Measurements from ENCODE around the gene TTC14.
"Not testable (repeated sequence)": the region's sequence is repeated elsewhere in the genome, so short reads cannot be mapped to it uniquely, and the experiment has no call there.

The TTC14 gene

DNA sequence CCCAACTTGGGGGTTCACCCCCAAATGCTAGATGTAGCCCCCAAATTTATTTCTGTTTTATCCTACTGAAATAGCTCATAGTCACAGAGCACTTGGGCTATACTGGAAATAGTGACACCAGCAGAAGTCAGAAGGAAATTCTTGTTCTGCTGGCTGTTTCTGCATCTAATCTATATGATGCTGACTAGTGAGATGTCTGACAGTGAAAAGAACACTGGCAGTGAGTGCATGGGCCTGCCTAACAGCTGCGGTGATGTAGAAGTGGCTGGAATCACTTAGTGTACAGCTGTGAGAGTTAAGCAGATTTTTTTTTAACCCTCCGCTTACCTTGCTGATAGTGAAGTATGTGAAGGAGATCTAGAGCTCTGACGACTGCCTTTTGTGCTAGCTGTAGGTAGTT is 14.0 kb downstream of the TTC14 start:
- TF ChIP-seq, protein P1, sequence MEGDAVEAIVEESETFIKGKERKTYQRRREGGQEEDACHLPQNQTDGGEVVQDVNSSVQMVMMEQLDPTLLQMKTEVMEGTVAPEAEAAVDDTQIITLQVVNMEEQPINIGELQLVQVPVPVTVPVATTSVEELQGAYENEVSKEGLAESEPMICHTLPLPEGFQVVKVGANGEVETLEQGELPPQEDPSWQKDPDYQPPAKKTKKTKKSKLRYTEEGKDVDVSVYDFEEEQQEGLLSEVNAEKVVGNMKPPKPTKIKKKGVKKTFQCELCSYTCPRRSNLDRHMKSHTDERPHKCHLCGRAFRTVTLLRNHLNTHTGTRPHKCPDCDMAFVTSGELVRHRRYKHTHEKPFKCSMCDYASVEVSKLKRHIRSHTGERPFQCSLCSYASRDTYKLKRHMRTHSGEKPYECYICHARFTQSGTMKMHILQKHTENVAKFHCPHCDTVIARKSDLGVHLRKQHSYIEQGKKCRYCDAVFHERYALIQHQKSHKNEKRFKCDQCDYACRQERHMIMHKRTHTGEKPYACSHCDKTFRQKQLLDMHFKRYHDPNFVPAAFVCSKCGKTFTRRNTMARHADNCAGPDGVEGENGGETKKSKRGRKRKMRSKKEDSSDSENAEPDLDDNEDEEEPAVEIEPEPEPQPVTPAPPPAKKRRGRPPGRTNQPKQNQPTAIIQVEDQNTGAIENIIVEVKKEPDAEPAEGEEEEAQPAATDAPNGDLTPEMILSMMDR (IDR thresholded peaks at IDR 0.05; ENCODE audit: extremely low read depth, missing control alignments) = no peak
- DNase-seq (ENCODE audit: low spot score) = no peak

DNA sequence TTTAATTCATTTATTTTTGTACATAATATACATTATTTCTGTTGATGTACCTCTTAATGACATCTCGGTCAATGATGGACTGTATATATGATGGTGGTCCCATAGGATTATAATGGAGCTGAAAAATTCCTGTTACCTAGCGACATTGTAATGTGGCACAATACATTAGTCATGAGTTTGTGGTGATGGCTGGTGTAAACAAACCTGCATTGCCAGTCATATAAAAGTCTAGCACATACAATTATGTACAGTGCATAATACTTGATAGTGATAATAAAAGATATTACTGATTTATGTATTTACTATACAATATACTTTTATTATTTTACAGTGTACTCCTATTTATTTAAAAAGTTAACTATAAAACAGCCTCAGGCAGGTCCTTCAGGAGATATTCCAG is 15.1 kb downstream of the TTC14 start:
- TF ChIP-seq, protein P1 (IDR thresholded peaks at IDR 0.05; ENCODE audit: extremely low read depth, missing control alignments) = no peak
- no peak for DNase-seq (ENCODE audit: low spot score)

DNA sequence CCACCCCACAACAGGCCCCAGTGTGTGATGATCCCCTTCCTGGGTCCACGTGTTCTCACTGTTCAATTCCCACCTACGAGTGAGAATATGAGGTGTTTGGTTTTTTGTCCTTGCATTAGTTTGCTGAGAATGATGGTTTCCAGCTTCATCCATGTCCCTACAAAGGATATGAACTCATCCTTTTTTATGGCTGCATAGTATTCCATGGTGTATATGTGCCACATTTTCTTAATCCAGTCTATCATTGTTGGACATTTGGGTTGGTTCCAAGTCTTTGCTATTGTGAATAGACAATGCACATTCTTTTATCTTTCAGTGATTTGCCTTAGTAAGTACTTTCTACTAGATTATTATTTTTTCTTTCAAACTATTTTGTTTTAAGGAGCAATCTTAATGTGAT is 16.6 kb downstream of the TTC14 start:
- not testable (repeated sequence) for DNase-seq (ENCODE audit: low spot score)

DNA sequence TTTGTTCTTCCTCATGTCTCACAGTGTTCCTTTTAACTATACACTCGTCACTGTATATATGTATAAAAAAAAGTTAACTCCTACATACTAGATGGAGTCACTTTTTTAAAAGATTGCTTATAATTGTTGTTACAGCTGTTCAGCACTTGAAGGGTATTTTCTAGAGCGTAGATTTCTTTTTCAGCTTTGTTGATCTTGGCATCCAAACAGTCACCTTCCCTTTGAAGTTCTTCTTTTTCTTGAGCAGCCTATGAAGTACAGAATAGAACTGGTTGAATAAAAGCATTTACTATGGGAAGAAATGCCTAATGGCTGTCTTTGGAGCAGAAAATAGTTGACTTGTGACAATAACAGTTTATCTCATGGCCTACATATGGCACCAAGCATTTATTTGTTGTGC is 17.8 kb downstream of the TTC14 start:
- TF ChIP-seq, protein P1 (IDR thresholded peaks at IDR 0.05; ENCODE audit: extremely low read depth, missing control alignments) = no peak

DNA sequence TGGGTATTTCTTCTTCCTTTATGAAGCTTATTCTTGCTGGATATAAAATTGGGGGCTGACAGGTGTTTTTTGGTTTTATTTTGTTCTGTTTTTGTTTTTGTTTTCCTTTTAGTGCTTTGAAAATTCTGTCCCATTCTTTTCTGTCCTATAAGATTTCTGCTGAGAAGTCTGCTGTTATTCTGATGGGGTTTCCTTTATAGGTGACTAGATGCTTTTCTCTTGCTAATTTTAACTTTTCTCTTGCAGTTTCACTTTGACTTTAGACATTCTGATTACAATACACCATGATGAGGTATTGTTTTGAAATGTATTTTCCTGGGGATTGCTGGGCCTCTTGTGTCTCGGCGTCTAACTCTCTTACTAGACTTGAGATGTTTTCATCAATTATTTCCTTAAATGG is 22.8 kb downstream of the TTC14 start:
- TF ChIP-seq, protein P1 (IDR thresholded peaks at IDR 0.05; ENCODE audit: extremely low read depth, missing control alignments) = no peak
- DNase-seq (ENCODE audit: low spot score) = peak; percentile 33

More for the DNA sequence above, 17.8 kb downstream of the TTC14 start:
- DNase-seq (ENCODE audit: low spot score) = no peak

DNA sequence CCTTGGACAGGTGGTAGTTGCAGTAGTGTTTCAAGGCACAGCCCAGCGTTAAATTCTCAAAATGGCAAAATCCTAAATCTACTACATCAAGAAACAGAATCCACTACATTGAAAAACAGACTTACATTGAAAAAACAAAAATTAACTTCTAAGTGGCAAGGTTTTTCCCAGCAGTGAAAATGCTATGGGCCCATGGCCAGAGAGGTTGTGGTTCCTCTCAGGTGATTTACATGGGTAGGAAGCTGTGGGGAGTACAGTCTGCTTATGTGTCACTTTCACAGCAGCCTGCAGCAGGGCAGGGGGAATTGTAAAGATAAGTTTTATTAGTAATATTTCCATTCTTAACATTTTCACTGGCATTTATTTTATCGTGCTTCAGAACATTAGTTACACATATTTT is 24.9 kb downstream of the TTC14 start:
- DNase-seq (ENCODE audit: low spot score) = peak; percentile 43
- TF ChIP-seq, protein P1 (IDR thresholded peaks at IDR 0.05; ENCODE audit: extremely low read depth, missing control alignments) = no peak

DNA sequence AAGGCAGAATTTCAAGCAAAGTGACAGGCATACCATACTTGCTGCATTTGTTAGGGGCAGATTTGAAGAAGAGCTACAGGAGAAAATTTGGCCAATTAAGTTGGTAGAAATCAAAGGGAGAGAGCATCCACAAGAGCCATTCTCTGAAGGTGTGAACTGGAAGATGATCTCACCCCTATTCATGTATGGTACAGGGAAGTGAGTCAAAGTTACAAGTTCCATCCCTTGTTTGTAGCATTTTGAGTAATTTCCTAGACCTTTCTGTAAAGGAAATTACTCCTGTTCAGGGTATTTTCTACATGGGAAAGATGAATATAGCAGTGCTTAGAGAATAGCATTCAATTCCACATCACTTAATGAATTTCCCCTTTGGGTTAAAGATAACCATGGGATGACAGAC is 28.4 kb downstream of the TTC14 start:
- DNase-seq (ENCODE audit: low spot score) = no peak
- TF ChIP-seq, protein P1 (IDR thresholded peaks at IDR 0.05; ENCODE audit: extremely low read depth, missing control alignments) = no peak

DNA sequence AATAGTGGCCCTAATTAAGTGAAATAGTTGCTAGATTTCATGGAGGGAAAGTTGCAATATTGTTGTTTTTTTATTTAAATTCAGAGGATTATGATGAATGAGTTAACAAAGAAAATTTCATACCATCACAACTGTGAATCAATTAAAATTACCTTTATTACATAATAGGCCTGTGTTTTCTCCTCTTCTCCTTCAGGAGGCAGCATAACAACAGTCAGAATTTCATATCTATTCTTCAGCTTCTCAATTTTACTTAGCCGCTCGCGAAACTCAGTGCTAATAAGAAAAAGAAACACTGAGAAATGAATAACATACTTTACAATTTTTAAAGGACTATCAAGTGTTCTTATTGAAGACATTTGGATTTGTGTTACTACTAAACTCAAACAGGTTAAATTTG is 29.4 kb downstream of the TTC14 start:
- TF ChIP-seq, protein P1 (IDR thresholded peaks at IDR 0.05; ENCODE audit: extremely low read depth, missing control alignments) = no peak
- DNase-seq (ENCODE audit: low spot score) = no peak
